Calu3 (cell line): Measurements from ENCODE around the gene DPH1. TPM values are rescaled to one million over a fixed set of nuclear protein-coding genes. Genes with fewer than 3 reads are reported as not detected.

Experiments used
- BruUV-seq: library from RNA; stranded (reverse); fragments of 400-500 nt; replicated peaks from 2 replicates; lab custom pipeline; 2021; lab: Mats Ljungman, UMichigan
- CTCF ChIA-PET: fragments of 300-600 bp; sonication (Branson Sonifier 250); formaldehyde crosslinking; loops from one replicate; lab custom pipeline; 2022; ENCODE audit warnings: antibody characterized with exemption; lab: Charles Lee
- DNase-seq: peaks from one replicate; pipeline ENCODE4 v3.0.0; 2022
- H3K27ac Mint-ChIP-seq: one replicate; pipeline ENCODE4 v1.8.0; 2022; ENCODE audit warnings: mixed read lengths; ENCODE audit not compliant: unreplicated experiment
- H3K27me3 Mint-ChIP-seq: one replicate; pipeline ENCODE4 v1.8.0; 2022; ENCODE audit warnings: mixed read lengths; ENCODE audit not compliant: unreplicated experiment
- H3K36me3 Mint-ChIP-seq: one replicate; pipeline ENCODE4 v1.8.0; 2022; ENCODE audit warnings: mild to moderate bottlenecking, moderate library complexity, mixed read lengths; ENCODE audit not compliant: insufficient read depth, unreplicated experiment
- H3K4me1 Mint-ChIP-seq: one replicate; pipeline ENCODE4 v1.8.0; 2022; ENCODE audit warnings: mild to moderate bottlenecking, low read depth, mixed read lengths; ENCODE audit not compliant: unreplicated experiment
- H3K4me3 Mint-ChIP-seq: one replicate; pipeline ENCODE4 v1.8.0; 2022; ENCODE audit warnings: mild to moderate bottlenecking, low read depth, moderate library complexity, mixed read lengths; ENCODE audit not compliant: unreplicated experiment
- H3K9me3 Mint-ChIP-seq: one replicate; pipeline ENCODE4 v1.8.0; 2022; ENCODE audit warnings: low read depth, mixed read lengths; ENCODE audit not compliant: unreplicated experiment
- CTCF ChIP-seq: fragments of 200-600 bp; IDR thresholded peaks from one replicate; pipeline ENCODE4 v1.8.0; 2022; ENCODE audit warnings: antibody characterized with exemption; ENCODE audit not compliant: unreplicated experiment
- intact Hi-C: fragments of 100-400 bp; cut with micrococcal nuclease; formaldehyde crosslinking; loops from one replicate; pipeline ENCODE4 v1.10.0; 2022; ENCODE audit not compliant: unreplicated experiment
- total RNA-seq: library from RNA; stranded (reverse); gene quantifications from 2 replicates; pipeline ENCODE4 v1.2.3, GENCODE V29; 2022

DPH1 gene
- total RNA-seq, 1 experiment from 2014 or later: 24.7 TPM

- no peaks in the 10 kb centered on the region for H3K36me3 Mint-ChIP-seq
- no peak for DNase-seq
- H3K4me1 Mint-ChIP-seq: no peaks in the 10 kb centered on the region
- BruUV-seq: no TSS peak
- H3K4me3 Mint-ChIP-seq: no peak overlapping the region
- no peak overlapping the region for H3K27ac Mint-ChIP-seq
- CTCF ChIA-PET: no interaction called here
- no peaks in the 10 kb centered on the region for H3K27me3 Mint-ChIP-seq
- TF ChIP-seq CTCF: no peak
- H3K9me3 Mint-ChIP-seq: no peaks in the 10 kb centered on the region
- intact Hi-C loops: no loop called here
Observed at GRCh38 chr17:2063261-2064146, 33.6 kb downstream of the DPH1 start.

- no peaks in the 10 kb centered on the region for H3K27me3 Mint-ChIP-seq
- BruUV-seq: no TSS peak
- CTCF ChIA-PET: no interaction called here
- TF ChIP-seq CTCF: no peak
- intact Hi-C loops: no loop called here
- DNase-seq: no peak
- H3K9me3 Mint-ChIP-seq: no peaks in the 10 kb centered on the region
- no peaks in the 10 kb centered on the region for H3K4me1 Mint-ChIP-seq
- no peaks in the 10 kb centered on the region for H3K36me3 Mint-ChIP-seq
- H3K27ac Mint-ChIP-seq: no peak overlapping the region
- H3K4me3 Mint-ChIP-seq: no peak overlapping the region
Observed at GRCh38 chr17:2064147-2064489, 34.2 kb downstream of the DPH1 start.

GRCh38 chr17:2064520-2064971 is 34.6 kb downstream of the DPH1 start:
- Mint-ChIP-seq H3K4me3 (no peak overlapping the region), H3K27me3 (no peaks in the 10 kb centered on the region), H3K27ac (no peak overlapping the region), H3K9me3 (no peaks in the 10 kb centered on the region), H3K36me3 (no peaks in the 10 kb centered on the region), H3K4me1 (no peaks in the 10 kb centered on the region)
- BruUV-seq: no TSS peak
- TF ChIP-seq CTCF: no peak
- no peak for DNase-seq
- CTCF ChIA-PET: no interaction called here
- intact Hi-C loops: no loop called here

GRCh38 chr17:2064980-2065785 is 35.2 kb downstream of the DPH1 start:
- Mint-ChIP-seq H3K4me3 (no peak overlapping the region), H3K4me1 (no peaks in the 10 kb centered on the region), H3K27ac (no peak overlapping the region), H3K9me3 (no peaks in the 10 kb centered on the region), H3K27me3 (no peaks in the 10 kb centered on the region), H3K36me3 (no peaks in the 10 kb centered on the region)
- CTCF ChIA-PET: no interaction called here
- no peak for TF ChIP-seq CTCF
- no TSS peak for BruUV-seq
- no peak for DNase-seq
- intact Hi-C loops: no loop called here
